ENCODE measurements around the gene TNFRSF9.

GRCh38 chr1:7884757-7885156 is 55.9 kb downstream of the TNFRSF9 start:
- TF ChIP-seq CTCF (IDR thresholded peaks at IDR 0.05): no peak
- TF ChIP-seq POLR2A (IDR thresholded peaks at IDR 0.05): no peak
